GM19463 (cell line): Measurements from ENCODE around the gene IRGM.

Experiments used
- ATAC-seq: cut with Tn5 transposase; IDR thresholded peaks from one replicate; pipeline ENCODE4 v1.9.1; 2021; ENCODE audit warnings: mild to moderate bottlenecking, moderate library complexity; ENCODE audit not compliant: unreplicated experiment

Gene IRGM

GRCh38 chr5:150895431-150896428 is 49.4 kb downstream of the IRGM start:
- ATAC-seq = no peak
